ENCODE data around the gene CALY. TPM values are rescaled to one million over a fixed set of nuclear protein-coding genes. Genes with fewer than 3 reads are reported as not detected.

CALY gene
- polyA plus RNA-seq, 2 donors, result 0.05 to 0.12 TPM

- WGBS, 2 donors, result 80 to 86% methylated on average over 5 of the region's 5 CpGs
- no peak overlapping the region for H3K4me3 ChIP-seq (ENCODE audit: low read depth in 1 of 2, low read length in 2 of 2)
- H3K4me1 ChIP-seq (ENCODE audit: control insufficient read depth in 2 of 2, insufficient read depth in 2 of 2, low read length in 1 of 2), result peaks cover 0 to 12% of the 10 kb centered on the region in 2 donors
- no peak overlapping the region for H3K27ac ChIP-seq (ENCODE audit: low read depth in 2 of 2, low read length in 1 of 2)
- peaks cover 0 to 1% of the 10 kb centered on the region in 2 donors for H3K27me3 ChIP-seq (ENCODE audit: control insufficient read depth in 1 of 2, insufficient read depth in 2 of 2, low read length in 2 of 2)
- peaks cover 0 to 3% of the 10 kb centered on the region in 2 donors for H3K9me3 ChIP-seq (ENCODE audit: control insufficient read depth in 2 of 2, insufficient read depth in 1 of 2, low read depth in 1 of 2, low read length in 1 of 2)
- peaks cover 0 to 2% of the 10 kb centered on the region in 2 donors for H3K36me3 ChIP-seq (ENCODE audit: control insufficient read depth in 2 of 2, insufficient read depth in 2 of 2, low read length in 1 of 2)
These were observed 20.8 kb downstream of the CALY start for GRCh38 chr10:133315847-133316246.

GRCh38 chr10:133314911-133315310, 21.8 kb downstream of the CALY start:
- WGBS, 2 donors, result 86 to 87% methylated on average over 12 of the region's 12 CpGs
- peaks cover 0 to 12% of the 10 kb centered on the region in 2 donors for H3K4me1 ChIP-seq (ENCODE audit: control insufficient read depth in 2 of 2, insufficient read depth in 2 of 2, low read length in 1 of 2)
- peaks cover 0 to 3% of the 10 kb centered on the region in 2 donors for H3K9me3 ChIP-seq (ENCODE audit: control insufficient read depth in 2 of 2, insufficient read depth in 1 of 2, low read depth in 1 of 2, low read length in 1 of 2)
- no peak overlapping the region for H3K27ac ChIP-seq (ENCODE audit: low read depth in 2 of 2, low read length in 1 of 2)
- H3K27me3 ChIP-seq (ENCODE audit: control insufficient read depth in 1 of 2, insufficient read depth in 2 of 2, low read length in 2 of 2), result no peaks in the 10 kb centered on the region
- H3K4me3 ChIP-seq (ENCODE audit: low read depth in 1 of 2, low read length in 2 of 2), result no peak overlapping the region
- peaks cover 0 to 8% of the 10 kb centered on the region in 2 donors for H3K36me3 ChIP-seq (ENCODE audit: control insufficient read depth in 2 of 2, insufficient read depth in 2 of 2, low read length in 1 of 2)

- 74 to 78% methylated on average over 4 of the region's 4 CpGs for WGBS, 2 donors
These were observed 23.5 kb downstream of the CALY start for GRCh38 chr10:133313192-133313591.

GRCh38 chr10:133312769-133313145, 23.9 kb downstream of the CALY start:
- Histone ChIP-seq H3K27me3 (ENCODE audit: control insufficient read depth in 1 of 2, insufficient read depth in 2 of 2, low read length in 2 of 2) (no peaks in the 10 kb centered on the region), H3K9me3 (ENCODE audit: control insufficient read depth in 2 of 2, insufficient read depth in 1 of 2, low read depth in 1 of 2, low read length in 1 of 2) (peaks cover 0 to 3% of the 10 kb centered on the region in 2 donors), H3K4me1 (ENCODE audit: control insufficient read depth in 2 of 2, insufficient read depth in 2 of 2, low read length in 1 of 2) (peaks cover 0 to 2% of the 10 kb centered on the region in 2 donors), H3K27ac (ENCODE audit: low read depth in 2 of 2, low read length in 1 of 2) (no peak overlapping the region), H3K36me3 (ENCODE audit: control insufficient read depth in 2 of 2, insufficient read depth in 2 of 2, low read length in 1 of 2) (peaks cover 0 to 8% of the 10 kb centered on the region in 2 donors), H3K4me3 (ENCODE audit: low read depth in 1 of 2, low read length in 2 of 2) (no peak overlapping the region)
- WGBS, 2 donors, result 86 to 90% methylated on average over 9 of the region's 9 CpGs

More at GRCh38 chr10:133313192-133313591, 23.5 kb downstream of the CALY start:
- no peaks in the 10 kb centered on the region for H3K27me3 ChIP-seq (ENCODE audit: control insufficient read depth in 1 of 2, insufficient read depth in 2 of 2, low read length in 2 of 2)
- no peak overlapping the region for H3K27ac ChIP-seq (ENCODE audit: low read depth in 2 of 2, low read length in 1 of 2)
- H3K4me3 ChIP-seq (ENCODE audit: low read depth in 1 of 2, low read length in 2 of 2), result no peak overlapping the region
- H3K36me3 ChIP-seq (ENCODE audit: control insufficient read depth in 2 of 2, insufficient read depth in 2 of 2, low read length in 1 of 2), result peaks cover 0 to 8% of the 10 kb centered on the region in 2 donors
- H3K4me1 ChIP-seq (ENCODE audit: control insufficient read depth in 2 of 2, insufficient read depth in 2 of 2, low read length in 1 of 2), result peaks cover 0 to 2% of the 10 kb centered on the region in 2 donors
- H3K9me3 ChIP-seq (ENCODE audit: control insufficient read depth in 2 of 2, insufficient read depth in 1 of 2, low read depth in 1 of 2, low read length in 1 of 2), result peaks cover 0 to 3% of the 10 kb centered on the region in 2 donors

DNA sequence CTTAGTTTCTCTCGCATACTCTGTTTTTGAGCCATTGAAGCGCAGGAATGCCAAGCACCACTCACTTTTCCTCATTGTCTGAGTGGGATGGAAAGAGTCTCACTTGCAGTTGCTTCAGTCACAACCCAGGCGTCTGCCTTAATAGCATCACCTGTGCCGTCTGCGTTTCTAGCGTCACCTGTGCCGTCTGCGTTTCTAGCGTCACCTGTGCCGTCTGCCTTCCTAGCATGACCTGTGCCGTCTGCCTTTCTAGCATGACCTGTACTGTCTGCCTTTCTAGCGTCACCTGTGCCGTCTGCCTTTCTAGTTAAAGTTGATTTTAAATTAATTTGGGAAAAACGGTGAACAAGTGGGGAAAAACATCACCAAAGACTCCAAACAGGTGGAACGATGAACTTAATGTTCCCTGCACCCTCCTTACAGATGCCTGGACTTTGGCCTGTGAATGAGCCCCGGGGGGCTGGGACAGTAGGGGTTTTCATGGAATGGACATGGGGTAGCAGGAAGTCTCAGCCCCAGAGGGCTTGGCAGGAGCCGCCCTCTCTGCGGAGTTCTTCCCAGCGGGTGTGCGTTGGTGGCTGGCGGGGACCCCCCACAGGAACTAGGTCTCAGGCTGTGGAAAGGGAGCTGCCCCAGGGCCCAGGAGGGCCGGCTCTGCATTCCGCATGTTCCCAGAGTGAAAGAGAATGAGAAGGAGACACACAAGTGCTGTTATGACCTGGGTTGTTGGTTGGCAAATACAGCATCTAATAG, 24.5 kb downstream of the CALY start:
- Histone ChIP-seq H3K9me3 (ENCODE audit: control insufficient read depth in 2 of 2, insufficient read depth in 1 of 2, low read depth in 1 of 2, low read length in 1 of 2) (peaks cover 0 to 3% of the 10 kb centered on the region in 2 donors), H3K4me1 (ENCODE audit: control insufficient read depth in 2 of 2, insufficient read depth in 2 of 2, low read length in 1 of 2) (peaks cover 0 to 3% of the 10 kb centered on the region in 2 donors), H3K36me3 (ENCODE audit: control insufficient read depth in 2 of 2, insufficient read depth in 2 of 2, low read length in 1 of 2) (peaks cover 0 to 8% of the 10 kb centered on the region in 2 donors), H3K27me3 (ENCODE audit: control insufficient read depth in 1 of 2, insufficient read depth in 2 of 2, low read length in 2 of 2) (no peaks in the 10 kb centered on the region), H3K4me3 (ENCODE audit: low read depth in 1 of 2, low read length in 2 of 2) (no peak overlapping the region), H3K27ac (ENCODE audit: low read depth in 2 of 2, low read length in 1 of 2) (no peak overlapping the region)
- WGBS, 2 donors, result 92 to 93% methylated on average over 23 of the region's 23 CpGs

DNA sequence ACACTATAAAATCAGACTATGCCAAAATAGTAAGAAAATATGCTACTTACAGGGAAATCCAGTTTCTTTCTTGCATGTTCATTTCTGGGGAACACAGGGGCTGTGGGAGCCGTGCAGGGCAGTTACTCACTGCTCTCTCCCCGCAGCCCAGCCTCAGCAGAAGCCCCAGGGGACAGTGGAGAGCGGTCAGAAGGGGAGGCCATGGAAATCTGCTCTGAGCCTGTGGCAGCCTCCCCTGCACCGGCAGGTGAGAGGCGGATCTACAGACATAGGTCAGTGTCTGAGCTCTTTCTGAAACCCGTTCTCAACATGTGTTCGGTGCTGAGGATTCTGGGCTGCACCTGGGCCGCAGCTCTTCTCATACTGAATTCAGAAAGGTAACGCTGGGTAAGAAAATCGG, 25.1 kb downstream of the CALY start:
- peaks cover 0 to 8% of the 10 kb centered on the region in 2 donors for H3K4me1 ChIP-seq (ENCODE audit: control insufficient read depth in 2 of 2, insufficient read depth in 2 of 2, low read length in 1 of 2)
- 92 to 95% methylated on average over 10 of the region's 10 CpGs for WGBS, 2 donors
- H3K36me3 ChIP-seq (ENCODE audit: control insufficient read depth in 2 of 2, insufficient read depth in 2 of 2, low read length in 1 of 2), result peaks cover 0 to 8% of the 10 kb centered on the region in 2 donors
- H3K27ac ChIP-seq (ENCODE audit: low read depth in 2 of 2, low read length in 1 of 2), result no peak overlapping the region
- no peak overlapping the region for H3K4me3 ChIP-seq (ENCODE audit: low read depth in 1 of 2, low read length in 2 of 2)
- H3K9me3 ChIP-seq (ENCODE audit: control insufficient read depth in 2 of 2, insufficient read depth in 1 of 2, low read depth in 1 of 2, low read length in 1 of 2), result peaks cover 0 to 3% of the 10 kb centered on the region in 2 donors
- no peaks in the 10 kb centered on the region for H3K27me3 ChIP-seq (ENCODE audit: control insufficient read depth in 1 of 2, insufficient read depth in 2 of 2, low read length in 2 of 2)

DNA sequence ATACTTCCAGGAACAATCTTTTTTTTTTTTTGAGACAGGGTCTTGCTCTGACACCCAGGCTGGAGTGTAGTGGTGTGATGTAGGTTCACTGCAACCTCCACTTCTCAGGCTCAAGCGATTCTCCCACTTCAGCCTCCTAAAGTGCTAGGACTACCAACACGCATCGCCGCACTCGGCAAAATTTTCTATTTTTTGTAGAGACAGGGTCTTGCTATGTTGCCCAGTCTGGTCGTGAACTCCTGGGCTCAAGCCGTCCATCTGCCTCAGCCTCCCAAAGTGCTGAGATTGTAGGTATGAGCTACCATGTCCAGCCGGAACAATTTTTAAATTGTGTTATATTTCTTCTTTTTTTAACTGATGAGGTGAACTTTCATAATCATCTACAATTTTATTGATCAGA, 25.9 kb downstream of the CALY start:
- H3K27ac ChIP-seq (ENCODE audit: low read depth in 2 of 2, low read length in 1 of 2), result no peak overlapping the region
- peaks cover 0 to 8% of the 10 kb centered on the region in 2 donors for H3K4me1 ChIP-seq (ENCODE audit: control insufficient read depth in 2 of 2, insufficient read depth in 2 of 2, low read length in 1 of 2)
- H3K27me3 ChIP-seq (ENCODE audit: control insufficient read depth in 1 of 2, insufficient read depth in 2 of 2, low read length in 2 of 2), result no peaks in the 10 kb centered on the region
- WGBS, 2 donors, result 95 to 97% methylated on average over 8 of the region's 8 CpGs
- peaks cover 1 to 8% of the 10 kb centered on the region in 2 donors for H3K36me3 ChIP-seq (ENCODE audit: control insufficient read depth in 2 of 2, insufficient read depth in 2 of 2, low read length in 1 of 2)
- H3K9me3 ChIP-seq (ENCODE audit: control insufficient read depth in 2 of 2, insufficient read depth in 1 of 2, low read depth in 1 of 2, low read length in 1 of 2), result peaks cover 0 to under 1% of the 10 kb centered on the region in 2 donors
- no peak overlapping the region for H3K4me3 ChIP-seq (ENCODE audit: low read depth in 1 of 2, low read length in 2 of 2)

DNA sequence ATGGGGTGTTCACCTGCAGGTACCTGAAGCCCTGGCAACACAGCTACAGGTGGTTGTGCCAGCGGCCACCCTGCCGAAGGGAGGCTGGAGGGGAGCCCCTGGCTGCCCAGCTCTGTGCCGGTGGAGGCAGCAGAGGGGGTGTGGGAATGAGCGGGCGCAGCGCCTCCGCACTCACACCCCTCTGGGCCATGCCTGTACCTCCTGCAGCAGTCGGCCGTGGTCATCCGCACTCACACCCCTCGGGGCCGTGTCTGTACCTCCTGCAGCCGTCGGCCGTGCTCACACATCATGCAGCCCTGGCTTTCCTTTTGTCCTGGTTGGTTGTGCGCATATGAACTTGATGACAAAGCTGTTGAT, 26.3 kb downstream of the CALY start:
- Histone ChIP-seq H3K4me3 (ENCODE audit: low read depth in 1 of 2, low read length in 2 of 2) (no peak overlapping the region), H3K36me3 (ENCODE audit: control insufficient read depth in 2 of 2, insufficient read depth in 2 of 2, low read length in 1 of 2) (peaks cover 3 to 12% of the 10 kb centered on the region in 2 donors), H3K9me3 (ENCODE audit: control insufficient read depth in 2 of 2, insufficient read depth in 1 of 2, low read depth in 1 of 2, low read length in 1 of 2) (no peaks in the 10 kb centered on the region), H3K4me1 (ENCODE audit: control insufficient read depth in 2 of 2, insufficient read depth in 2 of 2, low read length in 1 of 2) (peaks cover 0 to 8% of the 10 kb centered on the region in 2 donors), H3K27me3 (ENCODE audit: control insufficient read depth in 1 of 2, insufficient read depth in 2 of 2, low read length in 2 of 2) (no peaks in the 10 kb centered on the region), H3K27ac (ENCODE audit: low read depth in 2 of 2, low read length in 1 of 2) (no peak overlapping the region)
- WGBS, 2 donors, result 96 to 97% methylated on average over 16 of the region's 16 CpGs

GRCh38 chr10:133309720-133310398, 26.8 kb downstream of the CALY start:
- Histone ChIP-seq H3K27ac (ENCODE audit: low read depth in 2 of 2, low read length in 1 of 2) (peak overlapping the region in 1 of 2 donors; percentile 48), H3K4me1 (ENCODE audit: control insufficient read depth in 2 of 2, insufficient read depth in 2 of 2, low read length in 1 of 2) (peaks cover 0 to 8% of the 10 kb centered on the region in 2 donors), H3K36me3 (ENCODE audit: control insufficient read depth in 2 of 2, insufficient read depth in 2 of 2, low read length in 1 of 2) (peaks cover 3 to 12% of the 10 kb centered on the region in 2 donors), H3K9me3 (ENCODE audit: control insufficient read depth in 2 of 2, insufficient read depth in 1 of 2, low read depth in 1 of 2, low read length in 1 of 2) (no peaks in the 10 kb centered on the region), H3K27me3 (ENCODE audit: control insufficient read depth in 1 of 2, insufficient read depth in 2 of 2, low read length in 2 of 2) (no peaks in the 10 kb centered on the region), H3K4me3 (ENCODE audit: low read depth in 1 of 2, low read length in 2 of 2) (no peak overlapping the region)
- 77 to 88% methylated on average over 33 of the region's 33 CpGs for WGBS, 2 donors

Measured in esophagus (tissue), 2 donors.